ENCODE data around the gene ADARB2.

DNA sequence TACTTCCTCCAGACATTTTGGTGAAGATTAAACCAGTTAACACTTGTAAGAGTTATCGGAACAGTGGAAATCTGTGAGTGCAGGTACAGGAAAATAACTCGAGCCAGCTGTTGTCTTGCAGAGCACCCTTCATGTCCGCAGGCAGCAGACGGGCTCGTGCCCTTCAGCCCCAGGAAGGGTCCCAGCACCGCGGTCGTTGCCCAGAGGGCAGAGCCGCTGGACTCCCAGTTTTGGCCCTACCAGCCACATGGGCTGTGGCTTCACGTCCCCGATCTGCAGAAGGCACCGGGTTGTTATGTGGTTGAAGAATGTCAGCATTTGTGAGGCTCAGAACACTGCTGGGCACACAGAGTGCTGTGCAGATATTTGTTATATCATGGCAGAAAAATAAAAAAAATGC, 7.2 kb upstream of the ADARB2 start:
- TF ChIP-seq, protein P1, sequence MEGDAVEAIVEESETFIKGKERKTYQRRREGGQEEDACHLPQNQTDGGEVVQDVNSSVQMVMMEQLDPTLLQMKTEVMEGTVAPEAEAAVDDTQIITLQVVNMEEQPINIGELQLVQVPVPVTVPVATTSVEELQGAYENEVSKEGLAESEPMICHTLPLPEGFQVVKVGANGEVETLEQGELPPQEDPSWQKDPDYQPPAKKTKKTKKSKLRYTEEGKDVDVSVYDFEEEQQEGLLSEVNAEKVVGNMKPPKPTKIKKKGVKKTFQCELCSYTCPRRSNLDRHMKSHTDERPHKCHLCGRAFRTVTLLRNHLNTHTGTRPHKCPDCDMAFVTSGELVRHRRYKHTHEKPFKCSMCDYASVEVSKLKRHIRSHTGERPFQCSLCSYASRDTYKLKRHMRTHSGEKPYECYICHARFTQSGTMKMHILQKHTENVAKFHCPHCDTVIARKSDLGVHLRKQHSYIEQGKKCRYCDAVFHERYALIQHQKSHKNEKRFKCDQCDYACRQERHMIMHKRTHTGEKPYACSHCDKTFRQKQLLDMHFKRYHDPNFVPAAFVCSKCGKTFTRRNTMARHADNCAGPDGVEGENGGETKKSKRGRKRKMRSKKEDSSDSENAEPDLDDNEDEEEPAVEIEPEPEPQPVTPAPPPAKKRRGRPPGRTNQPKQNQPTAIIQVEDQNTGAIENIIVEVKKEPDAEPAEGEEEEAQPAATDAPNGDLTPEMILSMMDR (IDR thresholded peaks at IDR 0.05): no peak
- TF ChIP-seq POLR2AphosphoS5 (IDR thresholded peaks at IDR 0.05): no peak
